Hepatocyte (in vitro differentiated cells): ENCODE results near the gene CPA5. TPM values are rescaled to one million over a fixed set of nuclear protein-coding genes. Genes with fewer than 3 reads are reported as not detected.

Experiments used
- polyA plus RNA-seq: library from polyadenylated mRNA; unstranded; fragments of >200 nt; fragmentation: Nextera tagmentation; extraction: Ambion mirVana; gene quantifications from 2 replicates; pipeline ENCODE4 v1.2.1, GENCODE V29; 2016
- total RNA-seq: library from RNA; depleted of rRNA; stranded (reverse); fragments of >200 nt; gene quantifications from 2 replicates; pipeline ENCODE4 v1.2.3, GENCODE V29; 2014

CPA5 gene
- total and polyA plus RNA-seq, 2 experiments from 2014 or later: 0.30 TPM; not detected in 1

Other genes with a start within 250 kb of the CPA5 start
- gene TMEM209, start 139.4 kb upstream of the CPA5 start, total RNA-seq: 13.6 and 14.2 TPM in 2 replicates
- gene TMEM209, start 139.4 kb upstream of the CPA5 start, polyA plus RNA-seq: 14.1 and 16.1 TPM in 2 replicates
- not detected in 2 replicates for gene SSMEM1, start 137.0 kb upstream of the CPA5 start, total RNA-seq
- gene SSMEM1, start 137.0 kb upstream of the CPA5 start, polyA plus RNA-seq: not detected in 2 replicates
- 198 and 298 TPM in 2 replicates for gene CPA2, start 78.0 kb upstream of the CPA5 start, total RNA-seq
- 284 and 303 TPM in 2 replicates for gene CPA2, start 78.0 kb upstream of the CPA5 start, polyA plus RNA-seq
- 1.1 and 2.1 TPM in 2 replicates for gene CPA4, start 51.7 kb upstream of the CPA5 start, total RNA-seq
- gene CPA4, start 51.7 kb upstream of the CPA5 start, polyA plus RNA-seq: 1.9 and 3.3 TPM in 2 replicates
- 3.4 and 3.8 TPM in 2 replicates for gene CPA1, start 35.7 kb downstream of the CPA5 start, total RNA-seq
- gene CPA1, start 35.7 kb downstream of the CPA5 start, polyA plus RNA-seq: 4.4 and 5.8 TPM in 2 replicates
- gene CEP41, start 96.2 kb downstream of the CPA5 start, total RNA-seq: 5.5 and 11.4 TPM in 2 replicates
- 17.2 and 17.8 TPM in 2 replicates for gene CEP41, start 96.2 kb downstream of the CPA5 start, polyA plus RNA-seq
- 540 and 543 TPM in 2 replicates for gene MEST, start 147.3 kb downstream of the CPA5 start, total RNA-seq
- gene MEST, start 147.3 kb downstream of the CPA5 start, polyA plus RNA-seq: 643 and 685 TPM in 2 replicates